MCF 10A (cell line): Measurements from ENCODE around the gene CCDC34. TPM values are rescaled to one million over a fixed set of nuclear protein-coding genes. Genes with fewer than 3 reads are reported as not detected.

Experiments used
- BruUV-seq: library from RNA; stranded (reverse); fragments of 400-500 nt; replicated peaks from 2 replicates; lab custom pipeline; 2021; lab: Mats Ljungman, UMichigan
- CTCF ChIA-PET: fragments of 300-600 bp; sonication (Branson Sonifier 250); formaldehyde crosslinking; extraction: SDS; loops from one replicate; lab custom pipeline; 2021; ENCODE audit warnings: antibody characterized with exemption, inconsistent platforms; lab: Yijun Ruan, JAX
- POLR2A ChIA-PET: fragments of 300-600, 350-650 bp; sonication (Branson Sonifier 250); formaldehyde crosslinking; extraction: SDS; loops from one replicate; lab custom pipeline; 2020; ENCODE audit warnings: antibody characterized with exemption, inconsistent platforms; lab: Yijun Ruan, JAX
- DNase-seq: peaks from one replicate; pipeline ENCODE4 v3.0.0-alpha.2; 2018; ENCODE audit not compliant: unreplicated experiment
- H3K27ac Mint-ChIP-seq: one replicate; pipeline ENCODE4 v1.8.0; 2022; ENCODE audit warnings: mild to moderate bottlenecking, low read depth, mixed read lengths; ENCODE audit not compliant: unreplicated experiment
- H3K27me3 Mint-ChIP-seq: one replicate; pipeline ENCODE4 v1.8.0; 2022; ENCODE audit warnings: mixed read lengths; ENCODE audit not compliant: insufficient read depth, unreplicated experiment
- H3K36me3 Mint-ChIP-seq: one replicate; pipeline ENCODE4 v1.8.0; 2022; ENCODE audit warnings: mild to moderate bottlenecking, moderate library complexity, mixed read lengths; ENCODE audit not compliant: insufficient read depth, unreplicated experiment
- H3K4me1 Mint-ChIP-seq: one replicate; pipeline ENCODE4 v1.8.0; 2022; ENCODE audit warnings: mixed read lengths; ENCODE audit not compliant: insufficient read depth, unreplicated experiment
- H3K4me3 Mint-ChIP-seq: one replicate; pipeline ENCODE4 v1.8.0; 2022; ENCODE audit warnings: mild to moderate bottlenecking, moderate library complexity, mixed read lengths; ENCODE audit not compliant: unreplicated experiment
- H3K9me3 Mint-ChIP-seq: one replicate; pipeline ENCODE4 v1.8.0; 2022; ENCODE audit warnings: mixed read lengths; ENCODE audit not compliant: unreplicated experiment
- intact Hi-C: fragments of 100-400 bp; cut with micrococcal nuclease; formaldehyde crosslinking; loops from 2 replicates; pipeline ENCODE4 v1.14.1; 2022
- total RNA-seq: library from RNA; stranded (reverse); gene quantifications from 2 replicates; pipeline ENCODE4 v1.2.3, GENCODE V29; 2022
- TF ChIP-seq, protein P1 (sequence below): fragments of 200-600 bp; IDR thresholded peaks from one replicate; pipeline ENCODE4 v1.8.0; 2022; ENCODE audit warnings: antibody characterized with exemption, mild to moderate bottlenecking; ENCODE audit not compliant: unreplicated experiment

Gene CCDC34
- total RNA-seq, 1 experiment from 2014 or later = 11.1 TPM

DNA sequence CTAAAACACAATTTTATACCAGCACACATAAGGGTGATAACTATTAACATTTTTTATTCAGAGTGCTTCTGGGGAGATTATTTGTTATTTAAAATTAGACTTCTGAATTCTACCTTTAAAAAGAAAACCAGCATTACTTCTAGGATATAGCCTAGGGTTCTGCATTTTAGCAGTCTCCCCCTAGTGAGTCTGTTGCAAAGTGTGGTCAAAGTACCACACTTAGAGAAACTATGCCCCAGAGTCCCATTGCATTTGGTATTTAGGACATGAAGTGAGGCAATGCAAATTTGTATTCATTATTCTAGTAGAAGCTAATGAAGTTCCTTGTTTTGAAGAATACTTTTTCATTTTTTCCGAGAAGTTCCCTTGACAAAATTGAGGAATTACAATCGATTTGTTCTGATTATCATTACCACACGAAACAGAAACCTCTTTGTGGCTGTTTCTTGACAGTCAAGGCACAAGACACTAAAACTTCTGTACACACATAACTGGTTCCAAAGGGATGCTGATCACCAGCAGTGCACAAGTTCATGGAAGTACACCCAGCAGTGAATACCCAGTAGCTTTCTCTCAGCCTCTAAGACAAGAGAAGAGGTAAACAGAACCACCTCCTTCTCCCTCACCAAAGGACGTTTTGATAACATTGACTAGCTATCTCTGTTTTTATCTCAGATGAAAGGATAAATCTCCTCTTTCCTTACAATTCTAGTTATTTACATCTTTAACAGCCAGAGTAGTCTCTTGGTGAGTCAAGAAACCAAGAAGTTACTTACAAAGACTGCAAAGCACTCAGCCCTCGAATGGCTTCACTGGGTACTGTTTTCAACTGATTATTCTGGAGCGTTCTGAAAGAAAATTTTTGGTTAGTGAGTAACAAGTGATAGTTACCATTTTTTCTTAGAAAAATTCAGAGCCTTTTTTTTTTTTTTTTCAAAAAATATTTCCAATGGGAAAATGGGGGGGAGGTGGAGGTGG is 27.6 kb upstream of the CCDC34 start:
- Mint-ChIP-seq H3K27ac (no peak overlapping the region), H3K9me3 (no peaks in the 10 kb centered on the region), H3K36me3 (peaks cover 6% of the 10 kb centered on the region), H3K27me3 (no peaks in the 10 kb centered on the region), H3K4me1 (peaks cover 22% of the 10 kb centered on the region), H3K4me3 (no peak overlapping the region)
- DNase-seq = no peak
- intact Hi-C loops = no loop called here
- CTCF ChIA-PET = interaction anchor here (0.7 to 1.3 kb wide), 3 partner anchors 95 to 185 kb away, joined by 3 to 8 read pairs (median 5); no protein-coding TSS in a partner anchor
- POLR2A ChIA-PET = interaction anchor here (0.6 to 1.6 kb wide), 8 partner anchors 9 to 82 kb away, joined by 3 to 10 read pairs (median 3); partner anchors contain the start of gene LGR4
- TF ChIP-seq, protein P1, sequence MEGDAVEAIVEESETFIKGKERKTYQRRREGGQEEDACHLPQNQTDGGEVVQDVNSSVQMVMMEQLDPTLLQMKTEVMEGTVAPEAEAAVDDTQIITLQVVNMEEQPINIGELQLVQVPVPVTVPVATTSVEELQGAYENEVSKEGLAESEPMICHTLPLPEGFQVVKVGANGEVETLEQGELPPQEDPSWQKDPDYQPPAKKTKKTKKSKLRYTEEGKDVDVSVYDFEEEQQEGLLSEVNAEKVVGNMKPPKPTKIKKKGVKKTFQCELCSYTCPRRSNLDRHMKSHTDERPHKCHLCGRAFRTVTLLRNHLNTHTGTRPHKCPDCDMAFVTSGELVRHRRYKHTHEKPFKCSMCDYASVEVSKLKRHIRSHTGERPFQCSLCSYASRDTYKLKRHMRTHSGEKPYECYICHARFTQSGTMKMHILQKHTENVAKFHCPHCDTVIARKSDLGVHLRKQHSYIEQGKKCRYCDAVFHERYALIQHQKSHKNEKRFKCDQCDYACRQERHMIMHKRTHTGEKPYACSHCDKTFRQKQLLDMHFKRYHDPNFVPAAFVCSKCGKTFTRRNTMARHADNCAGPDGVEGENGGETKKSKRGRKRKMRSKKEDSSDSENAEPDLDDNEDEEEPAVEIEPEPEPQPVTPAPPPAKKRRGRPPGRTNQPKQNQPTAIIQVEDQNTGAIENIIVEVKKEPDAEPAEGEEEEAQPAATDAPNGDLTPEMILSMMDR = no peak
- BruUV-seq = TSS peak; percentile 10

DNA sequence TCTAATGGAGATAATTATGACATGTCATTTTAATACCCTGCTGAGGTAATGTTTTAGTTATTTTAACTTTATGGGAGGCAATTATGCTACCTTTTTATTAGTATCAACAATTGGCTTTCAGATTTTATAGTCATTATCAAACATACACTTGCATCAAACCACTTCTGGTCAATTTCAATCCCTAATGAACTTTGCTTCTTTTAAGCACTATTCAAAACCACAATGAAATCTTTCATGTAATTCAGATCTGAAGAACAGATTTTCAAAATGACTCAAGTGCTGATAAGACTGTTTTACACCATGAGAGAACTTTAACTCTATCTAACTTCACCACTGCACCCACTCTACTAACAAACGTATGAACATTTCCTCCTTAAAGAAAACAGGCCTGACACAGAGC is 25.9 kb upstream of the CCDC34 start:
- no peak for DNase-seq
- ChIA-PET CTCF (no interaction called here), POLR2A (interaction anchor here (0.6 kb wide), 1 partner anchor 155 kb away, joined by 3 read pairs; no protein-coding TSS in a partner anchor)
- Mint-ChIP-seq H3K27me3 (no peaks in the 10 kb centered on the region), H3K27ac (no peak overlapping the region), H3K4me3 (no peak overlapping the region), H3K4me1 (peaks cover 24% of the 10 kb centered on the region), H3K9me3 (no peaks in the 10 kb centered on the region), H3K36me3 (peaks cover 7% of the 10 kb centered on the region)
- TF ChIP-seq, protein P1 = no peak
- BruUV-seq = no TSS peak
- intact Hi-C loops = no loop called here

DNA sequence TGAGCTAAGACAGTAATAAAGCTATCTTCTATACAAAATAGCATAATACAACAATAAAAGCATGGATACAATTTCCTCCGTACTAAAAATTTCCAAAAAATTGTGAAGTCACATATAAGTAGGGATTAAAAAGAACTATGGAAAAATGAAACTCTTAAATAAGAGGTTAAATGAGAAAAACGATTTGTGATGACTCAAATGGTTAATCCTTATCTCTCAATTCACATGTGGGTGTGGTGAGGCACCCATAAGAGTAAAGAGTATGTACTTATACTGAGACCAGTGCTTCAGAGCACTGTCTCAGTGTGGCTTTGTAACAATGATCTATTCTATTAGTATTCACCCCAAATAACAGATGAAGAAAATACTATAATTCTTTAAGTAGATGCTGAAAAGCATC is 25.0 kb upstream of the CCDC34 start:
- Mint-ChIP-seq H3K9me3 (no peaks in the 10 kb centered on the region), H3K27me3 (no peaks in the 10 kb centered on the region), H3K36me3 (peaks cover 12% of the 10 kb centered on the region), H3K27ac (no peak overlapping the region), H3K4me3 (no peak overlapping the region), H3K4me1 (peaks cover 21% of the 10 kb centered on the region)
- ChIA-PET POLR2A (interaction anchor here (0.7 to 1.1 kb wide), 3 partner anchors 61 to 85 kb away, joined by 3 read pairs; partner anchors contain the start of gene LGR4), CTCF (interaction anchor here (1.5 kb wide), 1 partner anchor 96 kb away, joined by 3 read pairs; no protein-coding TSS in a partner anchor)
- no peak for DNase-seq
- TF ChIP-seq, protein P1 = no peak
- intact Hi-C loops = no loop called here
- no TSS peak for BruUV-seq

DNA sequence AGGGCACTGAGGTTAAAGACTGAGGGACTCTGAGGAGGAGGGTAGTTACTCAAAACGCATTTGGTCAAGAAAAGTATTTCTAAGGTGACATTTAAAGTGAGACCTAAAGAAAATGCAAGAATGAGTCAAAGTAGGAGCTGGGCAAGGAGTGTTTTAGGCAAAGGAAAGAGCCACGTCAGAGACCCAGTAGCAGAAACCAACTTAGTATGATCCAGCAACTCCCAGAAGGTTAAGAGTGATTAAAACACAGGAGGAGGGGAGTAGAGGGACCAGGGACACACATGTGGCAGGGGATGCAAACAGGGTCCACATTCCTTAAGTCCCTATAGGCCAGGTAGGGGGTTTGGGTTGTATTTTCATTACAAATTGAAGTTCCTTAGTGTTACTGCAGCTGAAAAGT is 24.3 kb upstream of the CCDC34 start:
- DNase-seq = no peak
- H3K4me1 Mint-ChIP-seq = peaks cover 14% of the 10 kb centered on the region
- peaks cover 14% of the 10 kb centered on the region for H3K36me3 Mint-ChIP-seq
- H3K9me3 Mint-ChIP-seq = no peaks in the 10 kb centered on the region
- POLR2A ChIA-PET = interaction anchor here (0.6 to 1.5 kb wide), 4 partner anchors 9 to 85 kb away, joined by 3 to 5 read pairs (median 4); partner anchors contain the start of gene LGR4
- TF ChIP-seq, protein P1 = no peak
- intact Hi-C loops = no loop called here
- H3K4me3 Mint-ChIP-seq = no peak overlapping the region
- H3K27me3 Mint-ChIP-seq = no peaks in the 10 kb centered on the region
- BruUV-seq = no TSS peak
- H3K27ac Mint-ChIP-seq = no peak overlapping the region
- CTCF ChIA-PET = interaction anchor here (0.6 to 1.5 kb wide), 3 partner anchors 86 to 309 kb away, joined by 3 to 4 read pairs (median 3); no protein-coding TSS in a partner anchor
